ENCODE results near the gene ZNF90.
"Not testable (repeated sequence)": the region's sequence is repeated elsewhere in the genome, so short reads cannot be mapped to it uniquely, and the experiment has no call there.

- not testable (repeated sequence) for TF ChIP-seq CTCF (IDR thresholded peaks at IDR 0.05; ENCODE audit: low read depth, low read length, missing input control); ZBTB33 (IDR thresholded peaks at IDR 0.05); MAX (IDR thresholded peaks at IDR 0.05); SP1 (IDR thresholded peaks at IDR 0.05); GABPA (IDR thresholded peaks at IDR 0.05 in 1 of 2, conservative IDR thresholded peaks at IDR 0.05 in 1 of 2); EGR1 (IDR thresholded peaks at IDR 0.05; ENCODE audit: low read depth in 2 of 2); NR2F2 (IDR thresholded peaks at IDR 0.05); REST (IDR thresholded peaks at IDR 0.05); JUND (IDR thresholded peaks at IDR 0.05); ATF3 (IDR thresholded peaks at IDR 0.05); YY1 (IDR thresholded peaks at IDR 0.05); TAF1 (conservative IDR thresholded peaks at IDR 0.05); RAD21 (IDR thresholded peaks at IDR 0.05); RXRA (IDR thresholded peaks at IDR 0.05)
Measured at GRCh38 chr19:20132933-20133332, 55.1 kb downstream of the ZNF90 start.
